RPMI8226 (cell line): Measurements from ENCODE around the gene TBC1D9.

Experiments
- DNase-seq: peaks from one replicate; pipeline ENCODE4 v3.0.0-alpha.2; 2015

The TBC1D9 gene

DNA sequence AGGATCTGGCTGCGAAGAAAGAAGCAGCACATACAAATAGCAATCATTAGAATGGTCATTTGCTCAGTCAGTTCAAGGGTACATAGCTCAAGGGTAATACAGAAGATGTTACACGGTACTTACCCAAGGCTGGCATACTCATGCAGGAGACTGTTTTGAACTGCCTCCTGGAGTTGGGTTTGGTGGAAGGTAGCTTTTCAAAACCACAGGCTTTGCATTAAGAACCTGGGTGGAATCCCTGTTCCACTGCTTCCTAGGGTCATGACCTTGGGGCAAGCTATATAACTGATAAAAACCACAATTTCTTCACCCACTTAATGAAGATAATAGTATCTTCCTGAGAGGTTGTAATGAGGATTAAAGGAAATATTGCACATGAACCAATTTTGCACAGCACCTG is 36.5 kb downstream of the TBC1D9 start:
- peak; percentile 36 for DNase-seq

- no peak for DNase-seq
Measured at GRCh38 chr4:140719022-140719421, 37.2 kb downstream of the TBC1D9 start.

GRCh38 chr4:140718241-140718952 is 37.8 kb downstream of the TBC1D9 start:
- no peak for DNase-seq

DNA sequence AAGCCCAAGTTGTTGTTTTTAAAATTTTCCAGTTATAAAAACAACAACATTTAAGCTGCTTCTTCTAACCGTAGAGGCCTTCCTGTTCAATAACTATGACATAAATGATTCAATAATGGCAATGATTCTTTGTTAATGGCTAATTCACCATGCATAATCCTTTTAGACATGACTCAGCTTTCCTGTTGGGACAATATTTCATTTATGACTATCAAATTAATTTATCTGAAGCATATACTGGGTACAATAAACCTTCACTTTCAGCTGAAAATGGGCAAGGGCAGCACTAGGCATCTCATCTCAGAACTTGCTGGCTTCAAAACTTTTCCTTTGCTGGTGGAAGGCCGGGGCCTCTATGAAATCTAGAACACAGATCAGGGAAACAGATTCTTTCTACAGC is 38.9 kb downstream of the TBC1D9 start:
- DNase-seq, result no peak

- no peak for DNase-seq
Measured at GRCh38 chr4:140715119-140715518, 41.1 kb downstream of the TBC1D9 start.

DNA sequence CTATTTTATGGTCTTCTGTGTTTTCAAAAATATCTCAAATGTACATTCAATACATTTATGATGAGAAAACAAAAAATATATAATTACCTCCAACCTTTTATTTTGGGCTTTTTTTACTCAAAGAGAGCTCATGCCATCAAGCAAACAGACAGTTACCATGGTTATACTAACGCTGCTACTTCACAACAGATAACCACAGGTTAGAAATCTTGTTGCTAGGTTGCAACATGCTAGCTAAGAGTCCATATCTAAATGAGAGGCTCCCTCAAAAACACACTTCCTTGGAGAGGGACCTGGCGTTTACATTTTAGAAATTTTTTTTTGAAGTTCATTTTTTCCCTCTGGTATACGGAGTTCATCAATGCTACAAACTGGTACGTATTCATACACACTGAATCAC is 44.3 kb downstream of the TBC1D9 start:
- no peak for DNase-seq

- no peak for DNase-seq
Measured at GRCh38 chr4:140710908-140711622, 45.1 kb downstream of the TBC1D9 start.

DNA sequence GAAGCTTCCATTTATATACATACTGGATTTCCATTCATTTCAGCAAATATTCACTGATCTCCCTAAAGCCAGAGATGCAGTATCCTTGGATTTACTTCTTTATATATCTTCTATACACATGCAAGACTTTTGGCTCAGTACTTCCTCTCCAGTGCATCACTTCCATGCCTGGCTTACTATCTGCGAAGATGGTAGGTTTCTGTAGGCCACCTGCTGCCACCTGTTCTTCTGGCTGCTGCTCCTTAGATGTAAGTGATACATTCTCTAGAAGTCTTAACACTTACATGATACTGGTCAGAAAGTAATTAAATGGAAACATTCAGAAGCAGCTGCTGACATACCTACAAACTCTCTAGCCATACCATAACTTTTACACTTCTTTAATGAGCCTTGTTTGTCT is 48.9 kb downstream of the TBC1D9 start:
- no peak for DNase-seq

DNA sequence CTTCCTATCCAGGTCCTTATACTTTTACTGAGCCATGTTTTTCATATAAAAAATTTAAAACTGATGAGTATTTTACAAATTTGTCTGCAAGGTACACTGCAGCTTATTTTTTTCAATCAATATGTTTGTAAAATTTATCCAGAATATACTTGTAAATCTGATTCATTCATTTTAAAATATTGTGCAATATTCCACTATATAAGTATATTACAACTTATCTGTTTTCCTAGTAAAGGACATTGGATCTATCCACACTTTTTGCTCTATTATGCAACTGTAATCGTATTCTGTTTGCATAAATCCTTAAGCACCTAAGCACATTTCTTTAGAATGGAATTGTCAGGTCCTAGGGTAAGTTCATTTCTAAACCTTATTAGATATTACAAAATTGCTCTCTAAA is 49.5 kb downstream of the TBC1D9 start:
- DNase-seq, result no peak

DNA sequence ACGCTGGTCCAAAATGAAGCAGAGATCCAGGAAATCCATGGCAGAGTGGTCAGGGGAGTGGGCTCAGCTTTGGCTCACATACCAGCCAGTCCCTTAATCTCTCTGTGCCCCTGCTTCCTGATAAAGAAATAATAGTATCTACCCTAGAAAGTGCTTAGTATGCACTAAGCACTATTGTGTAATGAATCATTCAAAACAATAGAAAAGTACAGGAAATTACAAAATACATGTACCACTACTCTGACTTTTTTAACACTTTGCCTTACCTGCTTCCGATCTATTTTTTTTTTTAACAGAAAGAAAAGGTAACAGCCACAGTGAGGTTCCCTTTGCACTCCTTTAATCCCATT is 49.9 kb downstream of the TBC1D9 start:
- DNase-seq, result no peak

- DNase-seq, result no peak
Measured at GRCh38 chr4:140705625-140706275, 50.4 kb downstream of the TBC1D9 start.

- no peak for DNase-seq
Measured at GRCh38 chr4:140704964-140705363, 51.2 kb downstream of the TBC1D9 start.

DNA sequence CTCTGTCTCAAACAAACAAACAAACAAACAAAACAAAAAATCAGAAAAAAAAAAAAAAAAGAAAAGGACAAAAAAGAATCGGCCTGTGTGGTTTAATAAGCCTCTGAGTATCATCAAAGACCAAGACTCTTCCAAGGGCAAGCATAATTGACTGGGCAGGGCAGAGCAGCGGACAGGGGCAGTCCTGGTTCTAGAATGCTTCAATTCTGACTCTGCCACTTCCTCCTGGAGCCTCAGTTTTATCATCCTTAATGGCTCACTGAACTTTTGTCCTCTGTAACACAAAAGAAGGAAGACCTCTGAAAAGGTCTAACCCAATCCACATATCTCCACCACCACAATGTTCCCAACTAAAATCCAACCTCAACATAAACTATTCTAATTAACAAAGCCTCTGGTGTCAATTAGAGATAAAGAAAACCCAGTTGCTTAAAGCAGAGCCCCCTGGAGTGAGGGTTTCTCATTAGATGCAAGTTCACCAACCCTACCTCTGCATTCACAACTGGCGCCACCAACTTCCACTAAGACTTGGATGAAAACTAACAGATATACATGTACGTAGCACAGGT is 51.7 kb downstream of the TBC1D9 start:
- DNase-seq, result no peak

DNA sequence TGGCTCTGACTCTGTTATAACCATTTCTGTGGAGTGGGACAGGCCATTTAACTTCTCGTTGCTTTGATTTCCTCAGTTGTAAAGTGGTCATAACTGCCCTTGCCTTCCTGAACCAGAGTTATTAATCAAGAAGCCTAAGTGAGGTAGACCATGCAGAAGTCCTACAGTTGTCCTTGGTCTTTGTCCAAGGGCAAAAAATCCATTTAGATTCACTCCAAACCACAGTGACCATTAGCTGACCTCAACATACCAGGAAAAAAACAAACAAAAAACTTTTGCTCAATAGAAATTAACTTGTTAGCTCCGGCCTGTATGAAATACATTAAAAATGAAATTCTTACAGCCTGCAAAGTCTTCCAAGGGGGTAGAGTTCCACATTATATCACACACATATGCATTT is 52.7 kb downstream of the TBC1D9 start:
- DNase-seq, result no peak

GRCh38 chr4:140702096-140702757 is 54.0 kb downstream of the TBC1D9 start:
- no peak for DNase-seq

DNA sequence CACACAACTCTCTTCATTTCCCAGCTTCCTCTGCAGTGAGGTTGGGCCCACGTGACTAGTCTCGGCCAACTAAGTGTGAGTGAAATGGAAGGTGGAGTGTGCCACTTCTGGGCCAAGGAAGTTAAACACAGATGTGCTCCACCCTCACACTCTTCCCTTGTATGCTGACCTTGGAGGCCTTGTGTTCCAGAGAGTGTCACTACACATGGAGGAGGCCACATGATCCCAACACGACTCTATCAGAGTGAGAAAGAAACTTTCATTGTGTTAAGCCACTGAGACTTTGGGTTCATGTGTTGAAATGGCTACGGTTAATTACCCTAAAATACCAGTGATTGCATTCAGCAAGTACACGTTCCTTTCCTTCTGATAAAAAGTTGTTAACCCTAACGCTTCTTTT is 55.1 kb downstream of the TBC1D9 start:
- no peak for DNase-seq

DNA sequence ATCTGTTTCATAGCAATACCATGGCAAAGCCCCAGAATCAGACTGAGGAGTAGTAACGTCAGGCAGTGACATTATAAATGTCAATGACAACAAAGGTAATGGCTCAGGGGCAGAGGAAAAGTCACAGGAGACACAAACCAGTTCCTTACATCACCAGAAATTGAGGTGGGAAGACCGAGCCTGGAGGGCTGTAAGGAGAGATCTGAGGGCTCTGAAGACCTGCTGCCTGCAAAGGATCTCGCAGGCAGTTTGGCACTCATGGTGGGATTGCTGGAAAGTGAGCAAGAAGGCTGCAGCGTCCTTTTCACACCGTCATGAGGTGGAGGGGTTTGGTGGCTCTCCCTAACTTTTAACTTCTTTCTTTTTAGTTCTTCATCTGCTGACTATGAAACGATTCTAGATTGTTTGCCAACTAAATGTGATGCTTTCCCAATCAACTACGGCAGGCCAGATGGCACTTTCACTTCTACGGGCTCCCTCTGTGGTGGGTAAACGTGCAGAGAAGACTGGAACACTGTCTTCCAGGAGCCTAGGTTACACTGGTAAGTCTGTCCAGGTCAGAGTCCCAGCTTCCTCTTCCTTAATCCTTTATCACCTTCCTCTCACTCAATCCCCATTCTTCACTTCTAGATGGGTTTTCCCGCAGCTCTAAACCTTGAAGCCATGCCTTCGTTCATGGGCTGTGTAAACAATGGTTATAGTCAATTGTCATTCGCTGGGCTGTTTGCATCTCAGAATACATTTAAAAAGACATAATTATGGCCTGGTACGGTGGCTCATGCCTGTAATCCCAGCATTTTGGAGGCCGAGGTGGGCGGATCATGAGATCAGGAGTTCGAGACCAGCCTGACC is 58.2 kb downstream of the TBC1D9 start:
- no peak for DNase-seq

DNA sequence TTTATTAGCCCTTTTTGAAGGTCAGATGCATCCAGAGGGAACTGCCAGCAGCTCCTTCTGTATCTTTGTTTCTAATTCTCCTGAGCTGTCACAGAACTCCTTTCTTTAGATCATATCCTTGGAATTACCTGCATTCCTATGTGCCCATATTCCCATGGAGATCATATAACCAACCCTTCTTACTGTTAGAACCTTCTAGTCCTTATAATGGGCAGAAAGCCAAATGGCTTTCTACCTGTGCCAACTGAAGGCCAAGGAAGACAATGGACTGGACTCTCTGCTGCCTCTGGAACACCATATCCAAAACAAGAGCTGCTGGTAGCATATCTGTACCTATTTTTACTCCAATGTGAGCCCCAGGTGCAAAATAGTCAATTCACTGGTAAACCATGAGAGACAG is 60.7 kb downstream of the TBC1D9 start:
- DNase-seq, result no peak

DNA sequence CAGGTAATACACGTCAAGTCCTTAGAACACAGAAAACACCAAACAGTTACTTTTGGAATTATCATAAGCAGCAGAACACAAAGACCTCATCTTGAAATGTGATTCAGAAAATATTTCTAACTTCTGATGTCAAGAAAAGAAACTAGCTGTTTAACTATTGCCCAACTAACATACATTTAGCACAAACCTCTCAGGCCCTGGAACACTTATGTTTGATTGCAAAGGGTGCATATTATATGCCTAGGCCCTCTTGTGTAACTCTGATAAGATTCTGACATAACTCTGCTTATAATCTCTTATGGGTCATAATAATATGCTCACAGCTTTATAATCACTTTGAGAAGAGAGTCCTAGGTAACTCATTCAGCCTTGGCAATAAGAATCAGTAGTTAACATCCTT is 62.6 kb downstream of the TBC1D9 start:
- DNase-seq, result no peak

GRCh38 chr4:140691369-140691768 is 64.8 kb downstream of the TBC1D9 start:
- no peak for DNase-seq

DNA sequence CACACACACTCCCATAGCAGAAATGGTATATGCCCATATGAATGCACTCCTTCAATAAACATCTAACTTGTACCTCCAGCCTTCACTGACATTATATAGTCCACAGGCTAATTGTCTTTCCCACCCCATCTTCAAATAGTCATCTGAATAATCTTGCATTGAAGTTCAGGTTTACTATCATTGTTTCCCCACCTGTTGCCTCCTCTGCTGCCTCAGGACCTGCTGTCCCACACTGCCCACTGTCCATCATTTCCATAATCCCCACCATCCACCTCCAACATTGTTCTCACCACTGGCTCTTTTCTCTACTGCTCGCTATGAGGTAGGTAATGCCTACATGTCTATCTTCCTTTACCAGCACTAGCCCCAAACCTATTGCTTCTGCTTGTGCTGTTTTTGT is 66.1 kb downstream of the TBC1D9 start:
- no peak for DNase-seq

- no peak for DNase-seq
Measured at GRCh38 chr4:140689623-140690022, 66.6 kb downstream of the TBC1D9 start.
